Activated T-cell treated with anti-CD3 and anti-CD28 coated beads, Interleukin-2, amount 50 U/mL, for 4 hours (primary cell): ENCODE data around the gene SHISAL1. TPM values are rescaled to one million over a fixed set of nuclear protein-coding genes. Genes with fewer than 3 reads are reported as not detected.

Experiments used
- ATAC-seq, 2 donors: fragments of 200-7000 bp; cut with Tn5 transposase; one replicate each; pipeline ENCODE4 v1.10.0; 2021
- DNase-seq: peaks from one replicate; pipeline ENCODE4 v3.0.0-alpha.2; 2020
- H3K27me3 Mint-ChIP-seq: one replicate; pipeline ENCODE4 v1.8.0; 2021; ENCODE audit warnings: low read depth, mixed read lengths
- H3K36me3 Mint-ChIP-seq: one replicate; pipeline ENCODE4 v1.8.0; 2022; ENCODE audit warnings: mixed read lengths; ENCODE audit not compliant: insufficient read depth
- H3K4me1 Mint-ChIP-seq: one replicate; pipeline ENCODE4 v1.8.0; 2021; ENCODE audit warnings: low read depth, mixed read lengths
- H3K4me3 Mint-ChIP-seq: one replicate; pipeline ENCODE4 v1.8.0; 2021; ENCODE audit warnings: mild to moderate bottlenecking, moderate library complexity, mixed read lengths
- H3K9me3 Mint-ChIP-seq: one replicate; pipeline ENCODE4 v1.8.0; 2021; ENCODE audit warnings: mixed read lengths
- total RNA-seq, 3 donors: library from RNA; stranded (reverse); gene quantifications; one replicate each; pipeline ENCODE4 v1.2.1, GENCODE V29; 2021

Gene SHISAL1
- total RNA-seq, 3 donors from 2014 or later = not detected

GRCh38 chr22:44266796-44267760 lies 45.7 kb downstream of the SHISAL1 start:
- Mint-ChIP-seq H3K36me3 (no peaks in the 10 kb centered on the region), H3K9me3 (no peaks in the 10 kb centered on the region), H3K4me1 (no peaks in the 10 kb centered on the region), H3K4me3 (no peak overlapping the region), H3K27me3 (peaks cover 4% of the 10 kb centered on the region)
- DNase-seq (no peak), ATAC-seq (no peak)

DNA sequence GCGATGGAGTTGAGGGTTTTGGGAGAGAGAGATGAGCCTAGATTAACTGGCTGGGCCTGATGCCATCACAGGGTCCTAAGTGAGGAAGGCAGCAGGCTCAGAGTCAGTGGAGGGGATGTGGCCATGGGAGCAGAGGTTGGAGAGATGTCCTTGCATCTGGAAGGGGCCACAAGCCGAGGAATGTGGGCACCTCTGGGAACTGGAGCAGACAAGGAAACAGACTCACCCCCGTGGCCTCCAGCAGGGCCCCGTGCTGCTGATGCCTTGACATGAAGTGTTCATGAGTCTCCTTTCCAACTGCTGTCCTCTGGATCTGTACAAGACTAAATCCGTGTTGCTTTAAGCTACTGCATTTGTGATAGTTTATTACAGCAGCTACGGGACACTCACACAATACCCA lies 49.2 kb downstream of the SHISAL1 start:
- DNase-seq = no peak
- Mint-ChIP-seq H3K27me3 (peaks cover 1% of the 10 kb centered on the region), H3K9me3 (no peaks in the 10 kb centered on the region), H3K4me3 (no peak overlapping the region), H3K4me1 (no peaks in the 10 kb centered on the region), H3K36me3 (no peaks in the 10 kb centered on the region)
- ATAC-seq = no peak

- H3K4me3 Mint-ChIP-seq = no peak overlapping the region
- no peaks in the 10 kb centered on the region for H3K4me1 Mint-ChIP-seq
- ATAC-seq (no peak), DNase-seq (no peak)
- no peaks in the 10 kb centered on the region for H3K9me3 Mint-ChIP-seq
- H3K27me3 Mint-ChIP-seq = peaks cover 4% of the 10 kb centered on the region
- H3K36me3 Mint-ChIP-seq = no peaks in the 10 kb centered on the region
Measured at GRCh38 chr22:44261861-44262595, 50.7 kb downstream of the SHISAL1 start.

- Mint-ChIP-seq H3K4me3 (no peak overlapping the region), H3K27me3 (peaks cover 4% of the 10 kb centered on the region), H3K4me1 (no peaks in the 10 kb centered on the region), H3K36me3 (no peaks in the 10 kb centered on the region), H3K9me3 (no peaks in the 10 kb centered on the region)
- DNase-seq = no peak
- ATAC-seq = no peak
Measured at GRCh38 chr22:44261164-44261860, 51.4 kb downstream of the SHISAL1 start.

- peaks cover 7% of the 10 kb centered on the region for H3K27me3 Mint-ChIP-seq
- H3K9me3 Mint-ChIP-seq = no peaks in the 10 kb centered on the region
- H3K4me1 Mint-ChIP-seq = no peaks in the 10 kb centered on the region
- H3K36me3 Mint-ChIP-seq = no peaks in the 10 kb centered on the region
- H3K4me3 Mint-ChIP-seq = no peak overlapping the region
- DNase-seq (no peak), ATAC-seq (no peak)
Measured at GRCh38 chr22:44260216-44261035, 52.3 kb downstream of the SHISAL1 start.

DNA sequence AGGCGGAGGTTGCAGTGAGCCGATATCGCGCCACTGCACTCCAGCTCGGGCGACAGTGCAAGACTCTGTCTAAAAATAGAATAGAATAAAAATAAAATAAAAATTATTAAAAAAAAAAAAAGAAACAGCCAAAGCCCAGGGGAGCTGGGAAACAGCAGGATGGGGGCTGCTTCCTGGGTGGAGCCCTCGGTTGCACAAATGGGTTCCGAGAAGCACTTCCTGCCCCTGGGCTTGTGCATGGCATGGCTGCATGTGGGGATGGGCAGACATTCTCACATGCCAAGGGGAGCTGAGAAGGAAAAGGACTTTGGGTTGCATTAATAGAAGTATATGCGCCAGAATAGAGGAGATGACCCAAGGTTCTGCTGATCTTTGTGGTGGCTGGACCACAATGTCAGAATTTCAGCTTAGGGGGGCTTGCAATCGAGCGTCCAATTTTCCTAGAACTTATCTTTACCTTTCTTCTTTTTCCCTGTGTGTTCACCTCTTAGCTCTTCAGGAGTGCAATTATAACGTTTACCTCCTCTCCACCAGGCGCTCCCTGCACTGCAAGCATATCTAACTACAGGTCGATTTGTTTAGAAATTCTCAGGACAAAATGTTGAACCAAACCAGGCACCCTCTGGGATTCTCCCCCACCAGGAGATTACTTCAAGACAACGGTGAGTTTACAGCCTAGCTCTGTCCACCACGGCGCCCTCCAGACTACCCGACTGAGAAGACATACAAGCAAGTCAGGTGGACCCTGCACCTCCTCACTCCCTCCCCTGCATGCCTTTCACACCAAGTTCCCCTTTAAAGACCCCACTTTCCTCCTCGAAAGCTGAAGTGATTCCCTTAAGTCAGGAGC lies 53.2 kb downstream of the SHISAL1 start:
- Mint-ChIP-seq H3K36me3 (no peaks in the 10 kb centered on the region), H3K4me1 (no peaks in the 10 kb centered on the region), H3K27me3 (peaks cover 7% of the 10 kb centered on the region), H3K9me3 (no peaks in the 10 kb centered on the region), H3K4me3 (no peak overlapping the region)
- ATAC-seq = no peak
- no peak for DNase-seq

DNA sequence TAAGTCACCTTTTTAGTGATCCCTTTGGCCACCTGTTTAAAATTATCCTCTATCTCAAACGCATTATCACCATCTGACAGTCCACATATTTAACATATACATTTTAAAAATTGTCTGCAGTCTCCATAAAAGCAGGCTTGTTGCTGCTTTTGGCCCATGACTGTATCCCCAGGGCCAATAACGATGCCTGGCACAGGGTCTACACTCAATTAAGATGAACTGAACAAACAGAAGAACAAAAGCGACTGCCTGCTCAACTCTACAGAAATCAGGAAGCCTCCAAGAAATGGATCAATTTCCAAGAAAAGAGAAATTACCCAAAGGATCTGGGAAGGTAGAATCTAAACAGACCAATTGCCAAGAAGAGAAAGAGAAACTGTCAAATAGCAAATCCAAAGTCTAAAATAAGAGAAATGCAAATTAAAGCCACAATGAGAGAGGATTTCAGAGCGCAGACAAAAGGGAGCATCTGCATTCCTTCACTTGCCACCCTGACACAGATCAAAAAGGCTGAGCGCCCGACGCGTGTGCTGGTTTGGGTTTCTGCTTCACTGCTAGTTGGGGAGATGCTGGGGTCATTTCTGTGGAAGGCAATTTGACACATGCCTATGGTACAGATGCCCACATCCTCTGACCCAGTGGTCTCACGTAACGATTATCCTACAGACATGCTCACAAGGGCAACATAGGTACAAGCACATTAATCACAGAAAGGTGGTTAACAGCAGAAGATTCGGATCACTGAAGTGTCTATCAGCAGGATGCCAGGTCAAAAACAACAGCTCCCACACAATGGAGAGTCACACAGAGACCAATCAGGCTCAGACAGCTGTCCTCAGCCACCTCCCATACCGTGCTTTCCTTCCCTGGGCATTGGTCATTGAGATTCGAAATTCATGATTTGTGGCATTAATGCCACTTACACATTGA lies 55.9 kb downstream of the SHISAL1 start:
- no peak for DNase-seq
- H3K4me1 Mint-ChIP-seq = no peaks in the 10 kb centered on the region
- H3K4me3 Mint-ChIP-seq = no peak overlapping the region
- H3K9me3 Mint-ChIP-seq = no peaks in the 10 kb centered on the region
- H3K27me3 Mint-ChIP-seq = peaks cover 8% of the 10 kb centered on the region
- ATAC-seq = no peak
- H3K36me3 Mint-ChIP-seq = no peaks in the 10 kb centered on the region

GRCh38 chr22:44256085-44256484 lies 56.7 kb downstream of the SHISAL1 start:
- no peaks in the 10 kb centered on the region for H3K9me3 Mint-ChIP-seq
- ATAC-seq (no peak), DNase-seq (no peak)
- no peaks in the 10 kb centered on the region for H3K4me1 Mint-ChIP-seq
- peaks cover 8% of the 10 kb centered on the region for H3K27me3 Mint-ChIP-seq
- no peak overlapping the region for H3K4me3 Mint-ChIP-seq
- no peaks in the 10 kb centered on the region for H3K36me3 Mint-ChIP-seq

GRCh38 chr22:44254811-44255210 lies 57.9 kb downstream of the SHISAL1 start:
- DNase-seq (no peak), ATAC-seq (no peak)
- H3K4me3 Mint-ChIP-seq = no peak overlapping the region
- H3K27me3 Mint-ChIP-seq = peaks cover 8% of the 10 kb centered on the region
- H3K4me1 Mint-ChIP-seq = no peaks in the 10 kb centered on the region
- no peaks in the 10 kb centered on the region for H3K36me3 Mint-ChIP-seq
- H3K9me3 Mint-ChIP-seq = peaks cover 7% of the 10 kb centered on the region

- Mint-ChIP-seq H3K27me3 (peaks cover 25% of the 10 kb centered on the region), H3K36me3 (no peaks in the 10 kb centered on the region), H3K4me3 (no peak overlapping the region), H3K4me1 (no peaks in the 10 kb centered on the region), H3K9me3 (peaks cover 11% of the 10 kb centered on the region)
- DNase-seq (no peak), ATAC-seq (no peak)
Measured at GRCh38 chr22:44249376-44250147, 63.2 kb downstream of the SHISAL1 start.

- peaks cover 29% of the 10 kb centered on the region for H3K27me3 Mint-ChIP-seq
- H3K36me3 Mint-ChIP-seq = no peaks in the 10 kb centered on the region
- H3K9me3 Mint-ChIP-seq = peaks cover 11% of the 10 kb centered on the region
- DNase-seq (no peak), ATAC-seq (no peak)
- no peaks in the 10 kb centered on the region for H3K4me1 Mint-ChIP-seq
- H3K4me3 Mint-ChIP-seq = no peak overlapping the region
Measured at GRCh38 chr22:44248926-44249325, 63.8 kb downstream of the SHISAL1 start.
